Stimulated activated CD4-positive, alpha-beta T cell treated with anti-CD3 and anti-CD28 coated beads, Interleukin-4, amount 100 ng/mL, for 1 hour (primary cell): ENCODE results near the gene CNNM2.

Experiments used
- DNase-seq: peaks from one replicate; pipeline ENCODE4 v3.0.0-alpha.2; 2020

CNNM2 gene

GRCh38 chr10:102917962-102918816, at the start of gene CNNM2:
Gene CNNM2 (plus strand): TSS chr10:102918294. CDS start chr10:102918481, 187 bp downstream.
- DNase-seq = peak; percentile 99

- DNase-seq = no peak
These were observed 49.2 kb upstream of the CNNM2 start for GRCh38 chr10:102868911-102869257.

GRCh38 chr10:102869258-102870198, 48.6 kb upstream of the CNNM2 start, which contains the start of gene AS3MT:
Gene AS3MT (plus strand): TSS chr10:102869470. CDS start chr10:102869593, 123 bp downstream.
- peak; percentile 7 for DNase-seq

- DNase-seq = no peak
These were observed 47.9 kb upstream of the CNNM2 start for GRCh38 chr10:102870221-102870620.

GRCh38 chr10:102872163-102872562, 45.9 kb upstream of the CNNM2 start:
- DNase-seq = no peak

GRCh38 chr10:102876747-102877153, 41.3 kb upstream of the CNNM2 start:
- no peak for DNase-seq

- no peak for DNase-seq
These were observed 39.5 kb upstream of the CNNM2 start for GRCh38 chr10:102878629-102879028.

GRCh38 chr10:102880256-102880655, 37.8 kb upstream of the CNNM2 start:
- no peak for DNase-seq

GRCh38 chr10:102888048-102888447, 30.0 kb upstream of the CNNM2 start:
- DNase-seq = no peak

GRCh38 chr10:102894466-102895213, 23.5 kb upstream of the CNNM2 start:
- no peak for DNase-seq

GRCh38 chr10:102900006-102900405, 18.1 kb upstream of the CNNM2 start:
- no peak for DNase-seq

GRCh38 chr10:102904346-102904745, 13.7 kb upstream of the CNNM2 start:
- no peak for DNase-seq

GRCh38 chr10:102906507-102906906, 11.6 kb upstream of the CNNM2 start:
- no peak for DNase-seq

- no peak for DNase-seq
These were observed 3.3 kb upstream of the CNNM2 start for GRCh38 chr10:102914781-102915180.

GRCh38 chr10:102916173-102916572, 1.9 kb upstream of the CNNM2 start:
- no peak for DNase-seq

- peak; percentile 81 for DNase-seq
These were observed 656 bp upstream of the CNNM2 start for GRCh38 chr10:102917314-102917961.

- peak; percentile 39 for DNase-seq
These were observed 737 bp downstream of the CNNM2 start for GRCh38 chr10:102918817-102919245.

- peak; percentile 9 for DNase-seq
These were observed 1.3 kb downstream of the CNNM2 start for GRCh38 chr10:102919246-102919959.

- DNase-seq = no peak
These were observed 2.1 kb downstream of the CNNM2 start for GRCh38 chr10:102919992-102920739.

- no peak for DNase-seq
These were observed 5.5 kb downstream of the CNNM2 start for GRCh38 chr10:102923601-102924000.

GRCh38 chr10:102926842-102927241, 8.7 kb downstream of the CNNM2 start:
- DNase-seq = no peak
